Chondrocyte (in vitro differentiated cells): ENCODE measurements around the gene C1orf146. TPM values are rescaled to one million over a fixed set of nuclear protein-coding genes. Genes with fewer than 3 reads are reported as not detected.
A peak's percentile ranks its signal among the peaks of the same experiment; 100 is the strongest.
"Not testable (repeated sequence)": the region's sequence is repeated elsewhere in the genome, so short reads cannot be mapped to it uniquely, and the experiment has no call there.

ENCODE experiments used
- DNase-seq: peaks from one replicate; pipeline ENCODE4 v3.0.0; 2021; ENCODE audit warnings: mixed read lengths, low spot score
- H3K27ac Mint-ChIP-seq: one replicate; pipeline ENCODE4 v1.8.0; 2021; ENCODE audit warnings: mild to moderate bottlenecking, moderate library complexity, mixed read lengths; ENCODE audit not compliant: unreplicated experiment
- H3K27me3 Mint-ChIP-seq: 2 replicates; pipeline ENCODE4 v1.8.0; 2021; ENCODE audit warnings: low read depth, mixed read lengths
- H3K36me3 Mint-ChIP-seq: 2 replicates; pipeline ENCODE4 v1.8.0; 2021; ENCODE audit warnings: low read depth, mixed read lengths
- H3K4me1 Mint-ChIP-seq: 2 replicates; pipeline ENCODE4 v1.8.0; 2021; ENCODE audit warnings: low read depth, mild to moderate bottlenecking, mixed read lengths
- H3K4me3 Mint-ChIP-seq: one replicate; pipeline ENCODE4 v1.8.0; 2021; ENCODE audit warnings: mild to moderate bottlenecking, moderate library complexity, mixed read lengths; ENCODE audit not compliant: unreplicated experiment
- H3K9me3 Mint-ChIP-seq: 2 replicates; pipeline ENCODE4 v1.8.0; 2021; ENCODE audit warnings: low read depth, mixed read lengths
- total RNA-seq: library from RNA; stranded (reverse); gene quantifications from 3 replicates; pipeline ENCODE4 v1.2.1, GENCODE V29; 2021
- TF ChIP-seq, protein P1 (sequence below): fragments of 200-600 bp; sonication (generic); IDR thresholded peaks from 2 replicates; pipeline ENCODE4 v1.5.0; 2021; ENCODE audit warnings: antibody characterized with exemption, mild to moderate bottlenecking, moderate library complexity

Gene C1orf146
- total RNA-seq, 1 donor from 2014 or later: not detected

DNA sequence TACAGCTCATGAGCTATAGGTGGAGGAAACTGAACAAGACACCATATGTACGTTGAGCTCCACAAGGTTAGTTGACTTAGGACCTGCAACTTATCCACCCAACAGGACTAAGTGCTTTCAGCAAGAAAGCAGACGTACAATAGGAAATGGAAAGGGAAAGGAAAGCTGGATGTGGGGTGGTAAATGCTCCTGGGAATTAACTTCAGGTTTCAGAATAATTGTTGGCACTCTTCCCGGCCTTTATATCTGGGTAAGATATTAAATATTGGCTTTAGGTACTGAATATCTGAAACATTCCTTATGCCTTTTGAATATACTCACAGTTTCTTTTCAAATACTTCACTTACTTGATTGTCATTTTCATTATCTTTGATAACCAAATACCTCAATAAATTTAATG is 44.8 kb downstream of the C1orf146 start:
- Mint-ChIP-seq H3K4me1 (no peaks in the 10 kb centered on the region), H3K27me3 (no peaks in the 10 kb centered on the region), H3K9me3 (no peaks in the 10 kb centered on the region), H3K36me3 (peaks cover 20% of the 10 kb centered on the region), H3K4me3 (no peak overlapping the region), H3K27ac (no peak overlapping the region)
- DNase-seq: no peak
- TF ChIP-seq, protein P1, sequence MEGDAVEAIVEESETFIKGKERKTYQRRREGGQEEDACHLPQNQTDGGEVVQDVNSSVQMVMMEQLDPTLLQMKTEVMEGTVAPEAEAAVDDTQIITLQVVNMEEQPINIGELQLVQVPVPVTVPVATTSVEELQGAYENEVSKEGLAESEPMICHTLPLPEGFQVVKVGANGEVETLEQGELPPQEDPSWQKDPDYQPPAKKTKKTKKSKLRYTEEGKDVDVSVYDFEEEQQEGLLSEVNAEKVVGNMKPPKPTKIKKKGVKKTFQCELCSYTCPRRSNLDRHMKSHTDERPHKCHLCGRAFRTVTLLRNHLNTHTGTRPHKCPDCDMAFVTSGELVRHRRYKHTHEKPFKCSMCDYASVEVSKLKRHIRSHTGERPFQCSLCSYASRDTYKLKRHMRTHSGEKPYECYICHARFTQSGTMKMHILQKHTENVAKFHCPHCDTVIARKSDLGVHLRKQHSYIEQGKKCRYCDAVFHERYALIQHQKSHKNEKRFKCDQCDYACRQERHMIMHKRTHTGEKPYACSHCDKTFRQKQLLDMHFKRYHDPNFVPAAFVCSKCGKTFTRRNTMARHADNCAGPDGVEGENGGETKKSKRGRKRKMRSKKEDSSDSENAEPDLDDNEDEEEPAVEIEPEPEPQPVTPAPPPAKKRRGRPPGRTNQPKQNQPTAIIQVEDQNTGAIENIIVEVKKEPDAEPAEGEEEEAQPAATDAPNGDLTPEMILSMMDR: no peak

DNA sequence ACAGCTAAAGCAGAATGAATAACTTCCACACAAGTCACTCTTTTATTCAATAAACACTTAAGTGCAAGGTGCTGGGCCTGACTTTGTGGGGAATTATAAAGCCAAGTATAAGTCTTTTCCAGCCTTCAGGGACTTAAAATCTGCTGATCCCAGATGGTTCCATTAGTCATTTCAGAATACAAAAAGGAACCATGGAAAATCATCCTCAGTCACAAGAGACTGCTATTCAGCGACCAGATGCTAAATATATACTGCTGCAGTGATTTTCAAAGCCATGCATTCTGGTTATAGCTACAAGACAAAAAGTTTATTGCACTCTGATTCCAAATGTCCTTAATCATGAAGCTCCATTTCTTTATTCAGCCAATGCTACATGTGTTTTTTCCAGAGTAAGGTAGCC is 55.3 kb downstream of the C1orf146 start:
- Mint-ChIP-seq H3K27ac (no peak overlapping the region), H3K4me1 (peaks cover 6% of the 10 kb centered on the region), H3K9me3 (no peaks in the 10 kb centered on the region), H3K27me3 (no peaks in the 10 kb centered on the region), H3K36me3 (peaks cover 10% of the 10 kb centered on the region), H3K4me3 (no peak overlapping the region)
- TF ChIP-seq, protein P1: no peak
- no peak for DNase-seq

DNA sequence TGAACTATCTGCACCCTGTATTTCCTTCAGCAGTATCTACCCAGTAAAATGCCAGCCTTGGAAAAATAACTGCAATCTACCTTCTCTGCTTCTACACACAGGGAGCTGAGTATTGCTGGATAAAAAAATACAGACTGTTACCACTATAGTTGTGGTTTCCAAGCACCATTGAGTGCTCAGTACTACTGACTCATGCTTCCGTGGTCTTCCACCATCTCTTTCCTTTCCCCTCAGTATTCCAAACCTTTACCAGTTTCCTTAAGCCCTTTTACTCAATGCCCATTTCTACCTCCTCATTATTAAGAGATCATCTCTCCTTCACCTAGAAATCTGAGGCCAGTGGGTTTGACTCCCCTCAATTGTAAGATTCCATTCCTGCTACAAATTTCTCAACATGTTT is 57.2 kb downstream of the C1orf146 start:
- H3K36me3 Mint-ChIP-seq: peaks cover 13% of the 10 kb centered on the region
- H3K27ac Mint-ChIP-seq: no peak overlapping the region
- H3K4me1 Mint-ChIP-seq: peaks cover 6% of the 10 kb centered on the region
- TF ChIP-seq, protein P1: no peak
- no peak overlapping the region for H3K4me3 Mint-ChIP-seq
- H3K9me3 Mint-ChIP-seq: no peaks in the 10 kb centered on the region
- H3K27me3 Mint-ChIP-seq: no peaks in the 10 kb centered on the region
- DNase-seq: no peak

DNA sequence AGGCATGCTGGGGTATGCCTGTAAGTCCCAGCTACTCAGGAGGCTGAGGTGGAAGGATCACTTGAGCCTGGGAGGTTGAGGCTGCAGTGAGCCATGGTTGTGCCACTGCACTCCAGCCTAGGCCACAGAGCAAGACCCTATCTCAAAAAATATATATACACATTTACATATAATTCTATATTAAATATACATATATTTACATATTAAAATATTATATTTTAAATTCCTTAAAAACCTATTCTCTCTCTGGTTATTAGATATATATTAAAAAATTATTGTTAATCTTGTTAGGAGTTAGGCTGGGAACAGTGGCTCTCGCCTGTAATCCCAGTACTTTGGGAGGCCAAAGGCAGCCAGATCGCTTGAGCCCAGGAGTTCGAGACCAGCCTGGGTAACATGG is 58.4 kb downstream of the C1orf146 start:
- peaks cover 3% of the 10 kb centered on the region for H3K9me3 Mint-ChIP-seq
- H3K27ac Mint-ChIP-seq: no peak overlapping the region
- TF ChIP-seq, protein P1: no peak
- H3K4me1 Mint-ChIP-seq: peaks cover 6% of the 10 kb centered on the region
- H3K27me3 Mint-ChIP-seq: no peaks in the 10 kb centered on the region
- H3K36me3 Mint-ChIP-seq: peaks cover 23% of the 10 kb centered on the region
- no peak overlapping the region for H3K4me3 Mint-ChIP-seq
- no peak for DNase-seq

DNA sequence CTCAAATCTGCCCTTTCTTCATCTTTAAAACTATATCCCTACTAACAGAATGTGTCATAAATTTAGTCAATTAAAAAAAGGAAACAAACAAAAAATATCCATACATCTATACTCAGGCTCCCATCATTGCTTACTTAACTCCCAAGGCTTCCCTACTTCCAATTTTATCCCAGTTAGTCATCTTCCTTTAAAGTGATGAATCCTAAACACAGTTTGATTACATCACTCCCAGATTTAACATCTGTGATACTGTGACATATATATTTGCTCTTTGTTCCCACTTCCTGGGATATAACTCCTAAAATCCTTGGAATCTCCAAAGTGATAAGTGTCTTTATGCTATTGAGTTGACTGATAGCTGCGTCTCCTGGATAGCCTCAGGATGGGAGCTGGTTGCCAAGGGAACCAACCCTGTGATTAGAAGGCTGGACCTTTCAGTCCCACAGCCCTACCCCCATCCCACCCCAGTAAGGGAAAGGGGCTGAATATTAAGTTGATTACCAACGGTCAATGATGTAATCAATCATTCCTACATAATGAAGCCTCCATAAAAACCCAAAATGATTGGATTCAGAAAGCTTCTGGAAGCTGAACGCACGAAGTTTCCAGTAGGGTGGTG is 59.5 kb downstream of the C1orf146 start:
- TF ChIP-seq, protein P1: no peak

DNA sequence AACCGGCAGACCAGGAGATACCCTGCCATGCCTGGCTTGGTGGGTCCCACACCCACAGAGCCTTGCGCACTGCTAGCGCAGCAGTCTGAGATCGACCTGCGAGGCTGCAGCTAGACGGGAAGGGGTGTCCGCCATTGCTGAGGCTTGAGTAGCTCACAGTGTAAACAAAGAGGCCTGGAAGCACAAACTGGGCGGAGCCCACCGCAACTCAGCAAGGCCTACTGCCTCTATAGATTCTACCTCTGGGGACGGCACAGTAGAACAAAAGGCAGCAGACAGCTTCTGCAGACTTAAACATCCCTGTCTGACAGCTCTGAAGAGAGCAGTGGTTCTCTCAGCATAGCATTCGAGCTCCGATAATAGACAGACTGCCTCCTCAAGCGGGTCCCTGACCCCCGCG is 62.1 kb downstream of the C1orf146 start:
- DNase-seq, H3K27me3 Mint-ChIP-seq, H3K4me1 Mint-ChIP-seq, H3K4me3 Mint-ChIP-seq, H3K27ac Mint-ChIP-seq: not testable (repeated sequence)
- Mint-ChIP-seq H3K9me3 (peaks cover 13% of the 10 kb centered on the region), H3K36me3 (peaks cover 46% of the 10 kb centered on the region)

More for the DNA sequence above, 59.5 kb downstream of the C1orf146 start:
- DNase-seq: no peak
- Mint-ChIP-seq H3K4me3 (no peak overlapping the region), H3K27ac (peak overlapping the region; percentile 0), H3K4me1 (peaks cover 6% of the 10 kb centered on the region), H3K9me3 (peaks cover 10% of the 10 kb centered on the region), H3K27me3 (no peaks in the 10 kb centered on the region), H3K36me3 (peaks cover 31% of the 10 kb centered on the region)

DNA sequence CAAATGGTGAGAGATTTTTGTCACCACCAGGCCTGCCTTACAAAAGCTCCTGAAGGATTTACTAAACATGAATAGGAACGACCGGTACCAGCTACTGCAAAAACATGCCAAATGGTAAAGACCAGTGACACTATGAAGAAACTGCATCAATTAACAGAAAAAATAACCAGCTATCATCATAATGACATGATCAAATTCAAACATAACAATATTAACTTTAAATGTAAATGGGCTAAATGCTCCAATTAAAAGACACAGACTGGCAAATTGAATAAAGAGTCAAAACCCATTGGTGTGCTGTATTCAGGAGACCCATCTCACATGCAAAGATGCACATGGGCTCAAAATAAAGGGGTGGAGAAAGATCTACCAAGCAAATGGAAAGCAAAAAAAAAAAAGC is 63.7 kb downstream of the C1orf146 start:
- DNase-seq, H3K4me3 Mint-ChIP-seq, H3K27ac Mint-ChIP-seq, H3K4me1 Mint-ChIP-seq, H3K27me3 Mint-ChIP-seq: not testable (repeated sequence)
- Mint-ChIP-seq H3K36me3 (peaks cover 52% of the 10 kb centered on the region), H3K9me3 (peaks cover 13% of the 10 kb centered on the region)
